Mesodermal cell (in vitro differentiated cells): ENCODE data around the gene WSCD1.

ENCODE experiments used
- H3K27ac ChIP-seq: 2 replicates; pipeline ENCODE4 v1.7.0; 2013; ENCODE audit warnings: mild to moderate bottlenecking, low read depth, low read length, moderate library complexity; ENCODE audit not compliant: severe bottlenecking
- H3K36me3 ChIP-seq: 2 replicates; pipeline ENCODE4 v1.7.1; 2013; ENCODE audit warnings: mild to moderate bottlenecking, low read length, moderate library complexity; ENCODE audit not compliant: control insufficient read depth, insufficient read depth
- H3K4me1 ChIP-seq: one replicate; pipeline ENCODE4 v1.7.1; 2013; ENCODE audit warnings: mild to moderate bottlenecking, low read length; ENCODE audit not compliant: insufficient read depth, control insufficient read depth, poor library complexity, severe bottlenecking
- H3K4me3 ChIP-seq: 2 replicates; pipeline ENCODE4 v1.7.0; 2013; ENCODE audit warnings: low read length, control low read depth, mild to moderate bottlenecking; ENCODE audit not compliant: insufficient read depth, poor library complexity, severe bottlenecking; ENCODE audit errors: extremely low read depth
- H3K9me3 ChIP-seq: 2 replicates; pipeline ENCODE4 v1.7.1; 2013; ENCODE audit warnings: mild to moderate bottlenecking, low read length, moderate library complexity; ENCODE audit not compliant: control insufficient read depth
- WGBS, 2 experiments: methylation state at CpG; one replicate each; pipeline ENCODE4 v1.1.5; 2013; ENCODE audit warnings: missing lambda C conversion rate in 2 of 2; ENCODE audit not compliant: insufficient coverage in 2 of 2; 5-methylcytosine and 5-hydroxymethylcytosine counted together

The WSCD1 gene

GRCh38 chr17:6043405-6043804 lies 26.8 kb upstream of the WSCD1 start:
- H3K4me1 ChIP-seq = peaks cover 11% of the 10 kb centered on the region
- no peaks in the 10 kb centered on the region for H3K9me3 ChIP-seq
- no peak overlapping the region for H3K4me3 ChIP-seq
- H3K27ac ChIP-seq = no peak overlapping the region
- WGBS, 2 experiments = 83 to 94% methylated on average over 1 to 2 of the region's 2 CpGs
- H3K36me3 ChIP-seq = no peaks in the 10 kb centered on the region

GRCh38 chr17:6044261-6044660 lies 25.9 kb upstream of the WSCD1 start:
- Histone ChIP-seq H3K4me3 (no peak overlapping the region), H3K27ac (no peak overlapping the region), H3K4me1 (peaks cover 11% of the 10 kb centered on the region), H3K9me3 (no peaks in the 10 kb centered on the region), H3K36me3 (no peaks in the 10 kb centered on the region)
- WGBS, 2 experiments = 93 to 95% methylated on average over 6 of the region's 6 CpGs

GRCh38 chr17:6045621-6046357 lies 24.4 kb upstream of the WSCD1 start:
- peaks cover 11% of the 10 kb centered on the region for H3K4me1 ChIP-seq
- no peaks in the 10 kb centered on the region for H3K9me3 ChIP-seq
- no peak overlapping the region for H3K4me3 ChIP-seq
- H3K27ac ChIP-seq = no peak overlapping the region
- no peaks in the 10 kb centered on the region for H3K36me3 ChIP-seq
- WGBS, 2 experiments = 64 to 94% methylated on average over 2 to 5 of the region's 6 CpGs

GRCh38 chr17:6046431-6046830 lies 23.7 kb upstream of the WSCD1 start:
- WGBS, 2 experiments = 52 to 80% methylated on average over 3 to 4 of the region's 4 CpGs
- no peak overlapping the region for H3K4me3 ChIP-seq
- no peaks in the 10 kb centered on the region for H3K9me3 ChIP-seq
- peaks cover 11% of the 10 kb centered on the region for H3K4me1 ChIP-seq
- H3K36me3 ChIP-seq = no peaks in the 10 kb centered on the region
- H3K27ac ChIP-seq = no peak overlapping the region

GRCh38 chr17:6046931-6047330 lies 23.2 kb upstream of the WSCD1 start:
- 67% methylated on average over 1 of the region's 1 CpG; no CpG with 5 or more reads in 1 of the 2 experiments for WGBS, 2 experiments
- no peaks in the 10 kb centered on the region for H3K9me3 ChIP-seq
- no peak overlapping the region for H3K4me3 ChIP-seq
- no peaks in the 10 kb centered on the region for H3K36me3 ChIP-seq
- H3K4me1 ChIP-seq = peaks cover 11% of the 10 kb centered on the region
- H3K27ac ChIP-seq = no peak overlapping the region

GRCh38 chr17:6047966-6048365 lies 22.2 kb upstream of the WSCD1 start:
- H3K9me3 ChIP-seq = no peaks in the 10 kb centered on the region
- H3K36me3 ChIP-seq = no peaks in the 10 kb centered on the region
- H3K4me3 ChIP-seq = no peak overlapping the region
- no peak overlapping the region for H3K27ac ChIP-seq
- H3K4me1 ChIP-seq = peaks cover 11% of the 10 kb centered on the region
- 71 to 80% methylated on average over 2 of the region's 3 CpGs for WGBS, 2 experiments

- H3K4me3 ChIP-seq = no peak overlapping the region
- H3K4me1 ChIP-seq = peaks cover 11% of the 10 kb centered on the region
- H3K27ac ChIP-seq = no peak overlapping the region
- H3K36me3 ChIP-seq = no peaks in the 10 kb centered on the region
- 89 to 100% methylated on average over 5 of the region's 5 CpGs for WGBS, 2 experiments
- no peaks in the 10 kb centered on the region for H3K9me3 ChIP-seq
Measured at GRCh38 chr17:6048486-6048885, 21.7 kb upstream of the WSCD1 start.

- H3K4me1 ChIP-seq = no peaks in the 10 kb centered on the region
- H3K27ac ChIP-seq = no peak overlapping the region
- H3K4me3 ChIP-seq = no peak overlapping the region
- H3K9me3 ChIP-seq = no peaks in the 10 kb centered on the region
- H3K36me3 ChIP-seq = no peaks in the 10 kb centered on the region
- WGBS, 2 experiments = 58 to 79% methylated on average over 2 to 3 of the region's 3 CpGs
Measured at GRCh38 chr17:6052926-6053325, 17.3 kb upstream of the WSCD1 start.

- Histone ChIP-seq H3K27ac (no peak overlapping the region), H3K4me1 (no peaks in the 10 kb centered on the region), H3K36me3 (no peaks in the 10 kb centered on the region), H3K9me3 (no peaks in the 10 kb centered on the region), H3K4me3 (no peak overlapping the region)
- 86 to 94% methylated on average over 1 to 3 of the region's 3 CpGs for WGBS, 2 experiments
Measured at GRCh38 chr17:6054372-6054771, 15.8 kb upstream of the WSCD1 start.

- Histone ChIP-seq H3K27ac (no peak overlapping the region), H3K9me3 (no peaks in the 10 kb centered on the region), H3K4me1 (no peaks in the 10 kb centered on the region), H3K36me3 (no peaks in the 10 kb centered on the region), H3K4me3 (no peak overlapping the region)
- 83 to 89% methylated on average over 1 to 2 of the region's 2 CpGs for WGBS, 2 experiments
Measured at GRCh38 chr17:6056104-6056503, 14.1 kb upstream of the WSCD1 start.

- Histone ChIP-seq H3K9me3 (no peaks in the 10 kb centered on the region), H3K27ac (no peak overlapping the region), H3K4me1 (no peaks in the 10 kb centered on the region), H3K36me3 (no peaks in the 10 kb centered on the region), H3K4me3 (no peak overlapping the region)
- WGBS, 2 experiments = 87 to 88% methylated on average over 8 of the region's 8 CpGs
Measured at GRCh38 chr17:6057562-6057961, 12.6 kb upstream of the WSCD1 start.
